ENCODE data around the gene B3GNT2. TPM values are rescaled to one million over a fixed set of nuclear protein-coding genes. Genes with fewer than 3 reads are reported as not detected.

Gene B3GNT2
- total and polyA plus RNA-seq, 7 donors: 12.3 to 25.8 (median 19.3) TPM

DNA sequence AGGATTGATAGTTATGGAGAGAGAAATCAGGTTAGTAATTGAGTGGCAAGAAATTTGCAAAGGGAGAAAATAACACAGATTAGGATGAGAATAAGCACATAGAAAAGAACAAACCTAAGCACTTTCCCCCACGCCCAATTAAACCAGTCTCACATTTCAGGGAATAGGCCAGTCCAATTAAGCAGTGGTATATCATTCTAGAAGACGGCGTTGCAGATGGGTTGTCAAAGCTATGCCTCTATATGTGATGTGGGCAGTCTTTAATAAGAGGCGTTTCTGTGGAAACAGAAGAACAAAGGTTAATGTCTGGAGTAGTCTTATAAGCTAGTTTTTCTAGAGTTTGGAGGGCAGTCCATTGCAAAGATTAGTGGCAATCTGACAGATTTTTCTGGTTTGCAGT, 61.6 kb downstream of the B3GNT2 start:
- TF ChIP-seq EP300 (IDR thresholded peaks at IDR 0.05) (no peak), POLR2AphosphoS5 (IDR thresholded peaks at IDR 0.05) (no peak), POLR2A (IDR thresholded peaks at IDR 0.05) (no peak)
- TF ChIP-seq, protein P1, sequence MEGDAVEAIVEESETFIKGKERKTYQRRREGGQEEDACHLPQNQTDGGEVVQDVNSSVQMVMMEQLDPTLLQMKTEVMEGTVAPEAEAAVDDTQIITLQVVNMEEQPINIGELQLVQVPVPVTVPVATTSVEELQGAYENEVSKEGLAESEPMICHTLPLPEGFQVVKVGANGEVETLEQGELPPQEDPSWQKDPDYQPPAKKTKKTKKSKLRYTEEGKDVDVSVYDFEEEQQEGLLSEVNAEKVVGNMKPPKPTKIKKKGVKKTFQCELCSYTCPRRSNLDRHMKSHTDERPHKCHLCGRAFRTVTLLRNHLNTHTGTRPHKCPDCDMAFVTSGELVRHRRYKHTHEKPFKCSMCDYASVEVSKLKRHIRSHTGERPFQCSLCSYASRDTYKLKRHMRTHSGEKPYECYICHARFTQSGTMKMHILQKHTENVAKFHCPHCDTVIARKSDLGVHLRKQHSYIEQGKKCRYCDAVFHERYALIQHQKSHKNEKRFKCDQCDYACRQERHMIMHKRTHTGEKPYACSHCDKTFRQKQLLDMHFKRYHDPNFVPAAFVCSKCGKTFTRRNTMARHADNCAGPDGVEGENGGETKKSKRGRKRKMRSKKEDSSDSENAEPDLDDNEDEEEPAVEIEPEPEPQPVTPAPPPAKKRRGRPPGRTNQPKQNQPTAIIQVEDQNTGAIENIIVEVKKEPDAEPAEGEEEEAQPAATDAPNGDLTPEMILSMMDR (IDR thresholded peaks at IDR 0.05): no peak
- H3K27ac ChIP-seq: no peak overlapping the region
- no peaks in the 10 kb centered on the region for H3K27me3 ChIP-seq
- H3K9me3 ChIP-seq: no peaks in the 10 kb centered on the region
- no peaks in the 10 kb centered on the region for H3K36me3 ChIP-seq
- intact Hi-C loops (cut with DNase I): no loop called here
- no peak overlapping the region for H3K4me3 ChIP-seq
- WGBS, 2 donors: 90 to 93% methylated on average over 4 of the region's 4 CpGs
- H3K4me1 ChIP-seq: no peaks in the 10 kb centered on the region
- DNase-seq: no peak

DNA sequence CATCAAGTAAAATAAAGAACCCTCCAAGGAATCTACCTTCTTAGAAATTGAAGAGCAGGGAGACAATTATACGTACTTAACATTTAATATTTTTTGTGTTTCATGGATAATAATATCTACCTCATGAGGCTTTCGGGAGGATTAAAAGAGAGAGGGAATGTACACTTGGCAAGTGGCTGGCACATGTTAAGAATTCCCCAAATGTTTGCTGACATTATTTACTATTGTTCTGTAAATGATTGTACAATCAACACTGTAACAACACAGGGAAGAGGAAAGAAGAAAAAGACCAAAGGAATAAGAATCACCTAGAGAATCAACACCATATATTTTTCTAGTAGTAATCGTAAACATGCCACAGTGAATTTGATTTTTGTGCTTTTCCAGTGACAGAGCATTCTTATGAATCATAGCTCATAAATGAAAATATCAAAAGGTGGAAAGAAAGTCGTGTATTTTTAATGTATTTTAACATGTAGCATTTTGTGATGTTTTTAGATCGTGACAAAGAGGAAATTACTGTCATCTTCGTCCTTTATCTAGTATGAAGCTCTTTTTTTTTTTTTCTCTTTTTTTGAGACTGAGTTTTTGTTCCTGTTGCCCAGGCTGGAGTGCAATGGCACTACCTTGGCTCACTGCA, 67.3 kb downstream of the B3GNT2 start:
- 64 to 81% methylated on average over 6 of the region's 6 CpGs for WGBS, 2 donors
- no peak overlapping the region for H3K27ac ChIP-seq
- no peaks in the 10 kb centered on the region for H3K27me3 ChIP-seq
- intact Hi-C loops (cut with DNase I): no loop called here
- H3K4me3 ChIP-seq: no peak overlapping the region
- H3K9me3 ChIP-seq: no peaks in the 10 kb centered on the region
- no peak for DNase-seq
- peaks cover 0 to 7% (median 0%) of the 10 kb centered on the region in 4 donors for H3K4me1 ChIP-seq
- H3K36me3 ChIP-seq: no peaks in the 10 kb centered on the region
- TF ChIP-seq POLR2AphosphoS5 (IDR thresholded peaks at IDR 0.05) (no peak), EP300 (IDR thresholded peaks at IDR 0.05) (no peak), POLR2A (IDR thresholded peaks at IDR 0.05) (no peak)
- TF ChIP-seq, protein P1 (IDR thresholded peaks at IDR 0.05): no peak

DNA sequence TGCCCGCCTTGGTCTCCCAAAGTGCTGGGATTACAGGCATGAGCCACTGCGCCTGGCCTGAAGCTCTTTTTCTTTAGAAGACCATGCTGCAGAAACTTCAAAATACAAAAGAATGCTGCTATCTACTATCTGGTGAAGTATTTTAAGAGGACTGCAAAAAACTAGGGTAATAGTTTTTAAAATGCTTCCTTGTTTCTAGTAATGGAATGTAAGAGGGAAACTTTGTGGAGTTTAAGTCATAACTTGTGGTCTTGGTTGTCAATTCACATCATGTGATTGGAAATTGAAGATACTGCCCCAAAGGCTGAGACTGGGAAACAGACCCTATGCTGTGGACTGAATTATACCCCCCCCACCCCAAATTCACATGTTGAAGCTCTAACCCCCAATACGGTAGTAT, 68.3 kb downstream of the B3GNT2 start:
- H3K9me3 ChIP-seq: no peaks in the 10 kb centered on the region
- no peaks in the 10 kb centered on the region for H3K36me3 ChIP-seq
- 84 to 85% methylated on average over 3 of the region's 3 CpGs for WGBS, 2 donors
- H3K27me3 ChIP-seq: no peaks in the 10 kb centered on the region
- TF ChIP-seq, protein P1 (IDR thresholded peaks at IDR 0.05): no peak
- no peak for TF ChIP-seq EP300 (IDR thresholded peaks at IDR 0.05)
- no peak for TF ChIP-seq POLR2A (IDR thresholded peaks at IDR 0.05)
- no peak for TF ChIP-seq POLR2AphosphoS5 (IDR thresholded peaks at IDR 0.05)
- H3K4me3 ChIP-seq: no peak overlapping the region
- intact Hi-C loops (cut with DNase I): no loop called here
- no peak for DNase-seq
- H3K4me1 ChIP-seq: peaks cover 0 to 7% (median 0%) of the 10 kb centered on the region in 4 donors
- H3K27ac ChIP-seq: no peak overlapping the region

DNA sequence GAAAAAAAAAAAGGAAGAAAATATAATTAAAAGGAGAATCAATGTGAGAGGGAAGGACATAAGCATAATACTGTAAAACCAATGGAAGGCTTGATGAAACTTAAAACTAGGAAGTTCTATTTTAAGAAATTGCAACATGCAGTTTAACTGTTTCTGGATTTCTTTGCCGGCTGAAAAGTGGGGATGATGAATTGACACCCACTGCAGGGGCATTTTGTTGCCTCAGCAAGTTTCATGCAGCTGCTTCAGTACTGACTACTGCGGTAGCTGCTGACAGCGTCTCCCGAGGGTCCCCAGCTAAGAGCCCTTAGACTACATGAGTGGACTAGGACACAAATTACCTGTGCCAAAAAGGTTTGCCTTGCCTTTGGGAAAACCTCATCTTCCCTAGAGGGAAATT, 69.2 kb downstream of the B3GNT2 start:
- H3K9me3 ChIP-seq: no peaks in the 10 kb centered on the region
- no peak overlapping the region for H3K4me3 ChIP-seq
- intact Hi-C loops (cut with DNase I): no loop called here
- H3K27ac ChIP-seq: no peak overlapping the region
- TF ChIP-seq POLR2AphosphoS5 (IDR thresholded peaks at IDR 0.05): no peak
- TF ChIP-seq POLR2A (IDR thresholded peaks at IDR 0.05): no peak
- no peak for TF ChIP-seq EP300 (IDR thresholded peaks at IDR 0.05)
- TF ChIP-seq, protein P1 (IDR thresholded peaks at IDR 0.05): no peak
- no peaks in the 10 kb centered on the region for H3K27me3 ChIP-seq
- no peaks in the 10 kb centered on the region for H3K36me3 ChIP-seq
- WGBS, 2 donors: 78 to 93% methylated on average over 4 of the region's 4 CpGs
- H3K4me1 ChIP-seq: peaks cover 0 to 7% (median 0%) of the 10 kb centered on the region in 4 donors
- DNase-seq: no peak
